GM10847 (cell line): ENCODE measurements around the gene ABCE1.

Source experiments
- POLR2A ChIP-seq: IDR thresholded peaks from 2 replicates; pipeline ENCODE4 v1.6.1; 2011; ENCODE audit not compliant: insufficient read length; ENCODE audit errors: extremely low read depth

The ABCE1 gene

GRCh38 chr4:145153181-145153903 is 55.2 kb downstream of the ABCE1 start:
- TF ChIP-seq POLR2A: no peak

- TF ChIP-seq POLR2A: no peak
These were observed 55.8 kb downstream of the ABCE1 start for GRCh38 chr4:145153904-145154298.

GRCh38 chr4:145154573-145154972 is 56.5 kb downstream of the ABCE1 start:
- no peak for TF ChIP-seq POLR2A

GRCh38 chr4:145155268-145155870 is 57.3 kb downstream of the ABCE1 start:
- TF ChIP-seq POLR2A: no peak

GRCh38 chr4:145156986-145157385 is 58.9 kb downstream of the ABCE1 start:
- no peak for TF ChIP-seq POLR2A

- no peak for TF ChIP-seq POLR2A
These were observed 63.4 kb downstream of the ABCE1 start for GRCh38 chr4:145161549-145161948.

- TF ChIP-seq POLR2A: no peak
These were observed 69.8 kb downstream of the ABCE1 start for GRCh38 chr4:145167887-145168286.

- TF ChIP-seq POLR2A: no peak
These were observed 70.6 kb downstream of the ABCE1 start for GRCh38 chr4:145168581-145169187.

GRCh38 chr4:145170223-145170622 is 72.1 kb downstream of the ABCE1 start:
- TF ChIP-seq POLR2A: no peak

GRCh38 chr4:145171911-145172310 is 73.8 kb downstream of the ABCE1 start:
- TF ChIP-seq POLR2A: no peak

- no peak for TF ChIP-seq POLR2A
These were observed 78.7 kb downstream of the ABCE1 start for GRCh38 chr4:145176641-145177432.

GRCh38 chr4:145177511-145177905 is 79.4 kb downstream of the ABCE1 start:
- TF ChIP-seq POLR2A: no peak

- no peak for TF ChIP-seq POLR2A
These were observed 79.9 kb downstream of the ABCE1 start for GRCh38 chr4:145177906-145178538.

GRCh38 chr4:145178740-145179280 is 80.7 kb downstream of the ABCE1 start:
- TF ChIP-seq POLR2A: no peak
